NCI-H345 treated with DMSO at 0.1 percent for 48 hours (cell line): ENCODE results near the gene NUMB.
A peak's percentile ranks its signal among the peaks of the same experiment; 100 is the strongest.
"Not testable (repeated sequence)": the region's sequence is repeated elsewhere in the genome, so short reads cannot be mapped to it uniquely, and the experiment has no call there.

Source experiments
- DNase-seq: peaks from one replicate; lab custom pipeline; 2025; ENCODE audit not compliant: unreplicated experiment; lab: John Stamatoyannopoulos, UW

NUMB gene

DNA sequence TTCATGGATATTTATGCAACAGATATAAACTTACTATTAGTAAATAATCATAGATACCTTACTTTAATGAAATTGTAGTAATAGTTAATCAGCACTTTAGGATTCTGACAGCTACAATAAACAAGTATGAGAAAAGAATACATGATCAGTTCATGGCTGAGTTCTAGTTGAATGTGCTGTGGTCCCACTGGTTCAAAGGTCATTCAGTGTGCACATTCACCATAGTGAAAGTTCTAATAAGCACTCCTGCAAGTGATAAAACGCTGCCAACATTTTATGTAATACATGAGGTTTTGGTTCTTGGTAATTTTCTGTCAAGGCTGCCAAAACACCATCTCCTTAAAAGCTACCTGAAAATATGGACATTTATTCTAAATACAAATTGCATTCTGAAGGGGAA is 92.6 kb downstream of the NUMB start:
- no peak for DNase-seq

- no peak for DNase-seq
Observed at GRCh38 chr14:73364559-73364958, 93.8 kb downstream of the NUMB start.

DNA sequence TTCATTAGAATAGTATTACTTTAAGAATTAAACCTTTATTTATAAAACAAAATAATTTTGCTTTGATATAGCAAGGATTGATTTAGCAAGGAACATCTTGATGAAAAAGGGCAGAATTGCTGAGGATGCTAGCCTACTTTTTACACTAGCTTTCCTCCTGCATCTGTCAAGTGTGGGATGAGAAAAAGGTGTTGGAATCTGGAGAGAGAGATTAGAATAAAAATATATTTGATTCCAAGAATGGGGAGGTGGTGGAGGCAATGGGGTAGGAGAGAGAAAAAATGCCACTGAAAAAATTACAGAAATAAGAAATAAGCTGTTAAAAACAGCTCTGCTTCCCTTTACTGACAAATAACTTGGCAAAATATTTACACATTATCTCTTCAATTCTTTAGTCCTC is 98.9 kb downstream of the NUMB start:
- DNase-seq, result no peak

DNA sequence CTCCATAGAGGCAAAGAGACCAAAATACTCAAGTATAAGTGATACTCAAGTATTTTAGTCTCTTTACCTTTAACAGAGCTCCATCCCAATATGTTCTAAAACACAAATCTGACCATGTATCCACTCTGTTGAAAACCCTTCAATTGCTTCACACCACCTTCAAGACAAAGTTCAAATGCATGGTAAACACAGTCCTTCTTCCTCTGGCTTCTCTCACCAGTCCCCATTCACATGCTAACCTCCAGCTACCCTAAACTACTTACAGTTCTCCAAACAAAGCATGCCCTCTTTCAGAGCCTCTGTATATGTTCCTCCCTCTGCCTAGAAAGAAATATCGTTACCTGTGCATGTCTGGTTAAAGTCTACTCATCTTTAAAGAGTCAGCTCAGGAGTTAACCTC is 100.2 kb downstream of the NUMB start:
- DNase-seq, result no peak

GRCh38 chr14:73349091-73349490 is 109.3 kb downstream of the NUMB start:
- DNase-seq, result not testable (repeated sequence)

DNA sequence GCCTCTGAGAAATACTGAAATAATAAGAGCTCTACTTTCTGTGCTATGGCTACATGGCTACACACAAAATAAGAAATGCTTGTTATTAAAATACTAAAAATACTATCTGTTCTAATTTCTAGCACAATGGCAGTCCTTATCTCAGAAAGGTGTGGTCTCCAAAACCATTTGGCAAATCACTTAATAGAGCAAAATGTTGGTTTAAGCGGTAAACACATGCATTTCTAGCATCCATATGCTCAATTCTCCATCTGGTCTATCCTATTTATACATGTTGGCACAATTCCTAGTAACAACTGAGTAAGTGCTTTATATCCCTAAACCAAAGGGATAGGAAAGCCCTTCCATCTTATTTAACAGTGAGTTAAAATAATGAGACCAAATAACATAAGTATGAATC is 114.0 kb downstream of the NUMB start:
- no peak for DNase-seq

DNA sequence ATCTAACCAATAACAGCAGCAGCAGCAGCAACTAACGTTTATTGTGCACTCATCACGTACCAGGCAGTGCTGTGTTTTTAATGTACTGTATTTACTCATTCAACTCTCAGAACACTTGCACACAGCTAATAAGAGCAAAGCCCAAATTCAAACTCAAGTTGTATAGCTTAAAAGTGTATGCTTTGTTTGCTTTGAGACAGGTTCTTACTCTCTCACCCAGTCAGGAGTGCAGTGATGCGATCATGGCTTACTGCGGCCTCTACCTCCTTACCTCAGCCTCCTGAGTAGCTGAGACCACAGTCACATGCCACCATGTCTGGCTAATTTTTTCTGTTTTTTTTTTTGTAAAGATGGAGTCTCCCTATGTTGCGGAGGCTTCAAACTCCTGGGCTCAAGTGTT is 115.7 kb downstream of the NUMB start:
- DNase-seq, result no peak

DNA sequence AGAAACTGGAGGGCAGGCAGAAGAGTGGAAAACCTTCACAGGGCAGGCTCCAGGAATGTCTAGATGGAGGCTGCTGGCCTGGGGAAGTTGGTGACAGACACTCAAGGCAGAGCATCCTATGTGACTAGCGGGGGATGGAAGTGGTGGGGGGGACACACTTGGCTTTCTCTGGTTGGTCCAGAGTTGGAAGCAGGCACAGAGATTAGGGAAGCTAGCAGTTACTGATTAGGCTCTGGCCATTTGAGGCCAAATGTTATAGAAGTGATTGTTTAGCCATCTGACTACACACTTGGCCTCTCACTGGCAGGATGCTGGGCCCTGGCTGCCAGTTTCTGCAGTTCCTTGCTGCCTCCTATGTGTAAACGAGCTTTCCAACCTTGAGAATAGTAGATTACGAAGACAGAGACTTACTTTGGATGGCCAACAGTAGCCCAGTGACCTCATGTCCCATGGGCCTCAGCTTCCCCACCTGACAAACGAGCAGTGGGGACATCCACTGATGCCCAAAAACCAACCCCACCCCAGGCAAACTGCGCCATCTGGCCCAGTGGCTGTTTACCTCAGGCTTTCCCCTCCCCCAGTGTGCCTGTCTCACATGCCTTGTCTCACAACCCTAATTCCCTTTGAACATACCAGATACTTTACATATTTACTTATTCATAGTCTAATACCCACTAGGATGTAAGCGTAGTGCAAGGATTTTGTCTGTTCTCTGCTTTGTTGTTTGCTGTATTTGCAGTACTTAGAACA is 118.3 kb downstream of the NUMB start:
- no peak for DNase-seq

DNA sequence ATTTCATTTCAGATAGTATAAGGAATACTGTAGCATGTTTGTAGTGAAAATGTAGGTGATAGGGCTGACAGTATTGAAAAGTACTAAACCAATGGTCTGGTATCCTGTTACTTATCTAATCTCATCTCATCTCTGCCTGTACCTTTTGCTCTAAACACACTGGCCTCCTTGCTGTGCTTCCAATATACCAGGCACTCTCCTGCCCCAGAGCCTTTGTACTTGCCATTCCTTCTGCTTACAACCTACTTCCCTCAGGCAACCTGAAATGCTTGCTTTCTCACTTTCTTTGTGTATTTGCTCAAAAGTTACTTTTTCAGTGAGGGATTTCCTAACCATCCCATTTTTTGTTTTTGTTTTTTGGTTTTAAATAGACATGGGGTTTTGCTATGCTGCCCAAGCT is 119.1 kb downstream of the NUMB start:
- no peak for DNase-seq

DNA sequence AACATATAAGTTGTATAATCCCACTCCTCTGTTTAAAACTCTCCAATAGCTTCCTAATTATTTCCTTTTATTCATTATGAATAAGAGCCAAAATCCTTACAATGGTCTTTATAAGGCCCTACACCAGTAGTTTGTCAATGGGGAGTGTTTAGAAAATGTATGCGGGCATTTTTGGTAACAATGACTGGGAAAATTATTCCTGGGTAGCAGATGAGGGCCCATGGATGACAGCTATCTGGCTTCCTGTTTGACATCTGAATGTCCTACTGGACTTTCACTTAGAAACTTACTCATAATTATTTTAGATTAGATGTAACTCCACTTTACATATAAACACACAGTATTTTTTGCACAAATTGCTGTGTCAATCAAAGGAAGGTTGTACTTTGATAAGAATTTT is 119.8 kb downstream of the NUMB start:
- DNase-seq, result no peak

- no peak for DNase-seq
Observed at GRCh38 chr14:73333031-73333430, 125.3 kb downstream of the NUMB start.

DNA sequence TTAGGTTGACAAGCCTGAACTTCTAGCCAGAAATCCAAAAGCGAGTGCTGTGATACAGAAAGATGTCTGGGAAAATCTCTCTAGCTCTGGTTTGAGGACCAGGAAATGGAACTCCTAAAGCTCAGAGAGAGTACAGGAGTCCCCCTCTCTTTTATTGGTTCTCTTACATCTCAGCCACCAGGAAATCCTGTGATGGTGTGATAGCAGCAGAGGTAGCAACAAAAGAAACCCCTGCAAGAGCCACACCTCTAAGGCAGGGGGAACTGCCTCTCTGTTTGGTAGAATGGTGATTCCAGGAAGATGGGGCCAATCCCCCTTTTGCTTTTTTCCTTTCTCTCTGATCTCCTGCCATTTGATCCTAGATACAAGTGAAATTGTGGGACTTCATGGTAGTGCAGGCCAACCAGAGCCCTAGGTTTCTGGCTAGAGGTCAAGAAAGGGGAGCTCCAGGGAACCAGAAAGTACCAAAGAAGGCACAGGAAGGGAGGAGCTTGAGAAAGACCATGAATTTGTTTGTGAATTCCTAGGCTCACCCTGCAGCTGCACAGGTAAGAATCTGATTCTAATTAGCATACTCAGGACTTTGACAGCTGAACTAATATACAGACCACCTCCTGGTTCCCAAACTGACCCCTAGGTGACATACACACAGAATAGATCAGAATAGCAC is 132.6 kb downstream of the NUMB start:
- DNase-seq, result no peak

DNA sequence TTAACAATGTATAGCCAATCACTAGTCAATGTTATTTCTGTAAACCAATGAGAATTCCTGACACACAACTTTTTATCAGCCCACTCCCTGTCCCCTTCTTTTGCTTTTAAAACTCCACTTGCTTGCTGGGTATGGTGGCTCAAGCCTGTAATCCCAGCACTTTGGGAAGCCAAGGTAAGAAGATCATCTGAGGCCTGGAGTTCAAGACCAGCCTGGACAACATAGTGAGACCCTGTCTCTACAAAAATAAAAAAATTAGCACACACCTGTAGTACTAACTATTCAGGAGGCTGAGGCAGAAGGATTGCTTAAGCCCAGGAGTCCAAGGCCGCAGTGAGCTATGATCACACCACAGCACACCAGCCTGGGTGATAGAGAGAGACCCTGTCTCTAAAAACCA is 133.3 kb downstream of the NUMB start:
- no peak for DNase-seq

- no peak for DNase-seq
Observed at GRCh38 chr14:73324533-73324932, 133.8 kb downstream of the NUMB start.

GRCh38 chr14:73323896-73324399 is 134.4 kb downstream of the NUMB start:
- DNase-seq, result no peak

DNA sequence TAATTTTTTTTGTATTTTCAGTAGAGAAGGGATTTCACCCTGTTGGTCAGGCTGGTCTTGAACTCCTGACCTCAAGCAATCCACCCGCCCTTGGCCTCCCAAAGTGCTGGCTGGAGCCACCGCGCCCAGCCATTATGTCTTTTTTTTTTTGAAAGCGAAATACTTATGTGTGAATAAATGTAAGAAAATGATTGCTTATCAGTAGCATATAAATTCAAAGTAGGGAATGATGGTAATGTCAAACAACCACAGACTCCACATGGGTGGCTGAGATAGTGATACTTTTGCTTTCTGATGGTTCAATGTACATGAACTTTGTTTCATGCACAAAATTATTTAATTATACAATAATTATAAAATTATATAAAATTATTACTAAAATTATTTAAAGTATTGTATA is 145.2 kb downstream of the NUMB start:
- DNase-seq, result no peak

DNA sequence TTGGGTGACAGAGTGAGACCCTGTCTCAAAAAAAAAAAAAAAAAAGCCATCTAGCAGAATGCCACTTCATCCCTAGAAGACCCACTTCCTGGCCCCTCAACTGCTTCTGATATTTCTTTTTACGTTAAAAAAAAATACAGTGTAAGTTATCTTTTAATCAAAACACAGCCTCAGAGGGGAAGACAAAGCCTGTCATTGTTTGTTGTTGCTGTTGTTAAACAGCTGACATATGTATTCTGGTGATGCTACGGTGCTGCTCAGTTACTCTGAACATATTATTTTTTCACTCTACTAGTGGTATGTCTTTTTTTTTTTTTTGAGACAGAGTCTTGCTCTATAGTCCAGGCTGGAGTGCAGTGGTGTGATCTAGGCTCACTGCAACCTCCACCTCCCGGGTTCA is 145.7 kb downstream of the NUMB start:
- no peak for DNase-seq

- no peak for DNase-seq
Observed at GRCh38 chr14:73311708-73312030, 146.7 kb downstream of the NUMB start.

GRCh38 chr14:73309207-73309606 is 149.1 kb downstream of the NUMB start:
- DNase-seq, result not testable (repeated sequence)

DNA sequence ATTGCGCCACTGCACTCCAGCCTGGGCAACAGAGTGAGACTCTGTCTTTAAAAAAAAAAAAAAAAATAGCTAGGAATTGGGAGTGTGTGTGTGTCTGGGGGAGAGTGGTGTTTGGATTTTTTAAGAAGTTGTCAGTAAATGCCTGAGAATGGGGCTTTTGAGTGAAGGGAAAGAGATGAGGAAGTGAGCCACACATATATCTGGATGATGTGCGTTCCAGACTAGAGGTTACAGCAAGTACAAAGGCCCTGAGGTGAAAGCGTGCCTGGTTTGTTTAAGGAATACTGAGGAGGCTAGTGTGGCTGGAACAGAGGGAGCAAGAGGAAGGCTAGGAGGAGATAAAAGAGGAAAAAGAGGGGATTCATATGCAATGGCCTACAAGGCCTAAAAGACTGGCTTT is 151.1 kb downstream of the NUMB start:
- DNase-seq, result no peak

DNA sequence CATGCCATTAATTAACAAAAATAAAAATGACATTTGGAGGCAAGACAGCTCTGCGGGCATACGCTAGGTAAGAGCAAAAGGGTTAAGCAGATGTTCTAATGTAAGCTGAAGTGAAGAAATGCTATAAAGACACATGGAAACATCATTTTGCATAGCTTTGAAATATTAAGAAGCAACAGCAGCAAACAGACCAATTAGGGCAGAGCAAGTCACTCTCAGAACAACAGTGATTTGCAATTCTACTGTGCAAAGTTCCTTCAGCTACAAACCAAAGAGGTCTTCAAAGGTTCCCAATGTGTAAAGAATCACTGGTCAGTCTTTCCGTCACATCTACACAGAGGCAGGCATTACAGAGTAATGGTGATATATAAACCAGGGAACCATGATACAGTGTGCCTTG is 152.8 kb downstream of the NUMB start:
- no peak for DNase-seq

DNA sequence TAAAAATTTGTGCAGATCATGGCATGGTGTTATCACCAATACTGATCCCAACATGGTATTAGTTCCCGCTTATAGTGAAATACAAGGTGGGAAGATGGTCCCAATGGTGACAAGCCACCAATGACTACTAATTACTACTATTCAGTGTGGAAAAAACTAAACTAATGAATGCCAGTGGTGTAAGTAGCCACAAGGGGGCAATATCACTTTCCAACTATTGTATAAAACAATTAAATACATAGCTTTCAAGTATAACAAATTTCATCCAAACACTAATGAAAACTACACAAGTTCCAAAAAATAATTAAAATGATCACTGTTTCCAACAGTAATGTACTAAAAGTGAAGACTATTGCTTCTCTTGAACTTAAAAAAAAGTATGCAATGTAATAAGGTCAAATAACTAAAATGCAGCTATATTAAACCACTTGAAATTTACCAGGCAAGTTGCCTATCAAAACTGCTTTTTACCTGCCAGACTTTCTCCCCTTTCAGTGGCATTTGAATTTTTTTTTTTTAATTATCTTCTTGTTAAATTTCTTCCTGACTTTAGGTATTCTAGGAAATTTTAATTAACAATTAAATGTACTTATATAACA is 163.0 kb downstream of the NUMB start:
- DNase-seq, result peak; percentile 35
